Stimulated activated naive CD8-positive, alpha-beta T cell treated with anti-CD3 and anti-CD28 coated beads, Interleukin-15, amount 100 ng/mL, for 72 hours (primary cell): Measurements from ENCODE around the gene FAM20B.
"Not testable (repeated sequence)": the region's sequence is repeated elsewhere in the genome, so short reads cannot be mapped to it uniquely, and the experiment has no call there.

Source experiments
- ATAC-seq: fragments of 150-1000 bp; cut with Tn5 transposase; 2 replicates; pipeline ENCODE4 v1.10.0; 2021; ENCODE audit warnings: mild to moderate bottlenecking, moderate library complexity
- DNase-seq, 2 donors: peaks; one replicate each; pipeline ENCODE4 v3.0.0; 2021 to 2022
- H3K27ac Mint-ChIP-seq, 2 donors: one replicate each; pipeline ENCODE4 v1.8.0; 2022; ENCODE audit warnings: mild to moderate bottlenecking in 2 of 2, mixed read lengths in 2 of 2, moderate library complexity in 2 of 2
- H3K27me3 Mint-ChIP-seq: one replicate; pipeline ENCODE4 v1.8.0; 2022; ENCODE audit warnings: mixed read lengths
- H3K4me1 Mint-ChIP-seq: one replicate; pipeline ENCODE4 v1.8.0; 2022; ENCODE audit warnings: mild to moderate bottlenecking, mixed read lengths
- H3K4me3 Mint-ChIP-seq, 2 donors: one replicate each; pipeline ENCODE4 v1.8.0; 2022; ENCODE audit warnings: mild to moderate bottlenecking in 2 of 2, mixed read lengths in 2 of 2, moderate library complexity in 1 of 2
- H3K9me3 Mint-ChIP-seq, 2 donors: one replicate each; pipeline ENCODE4 v1.8.0; 2022; ENCODE audit warnings: mixed read lengths in 2 of 2

FAM20B gene, protein sequence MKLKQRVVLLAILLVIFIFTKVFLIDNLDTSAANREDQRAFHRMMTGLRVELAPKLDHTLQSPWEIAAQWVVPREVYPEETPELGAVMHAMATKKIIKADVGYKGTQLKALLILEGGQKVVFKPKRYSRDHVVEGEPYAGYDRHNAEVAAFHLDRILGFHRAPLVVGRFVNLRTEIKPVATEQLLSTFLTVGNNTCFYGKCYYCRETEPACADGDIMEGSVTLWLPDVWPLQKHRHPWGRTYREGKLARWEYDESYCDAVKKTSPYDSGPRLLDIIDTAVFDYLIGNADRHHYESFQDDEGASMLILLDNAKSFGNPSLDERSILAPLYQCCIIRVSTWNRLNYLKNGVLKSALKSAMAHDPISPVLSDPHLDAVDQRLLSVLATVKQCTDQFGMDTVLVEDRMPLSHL

DNA sequence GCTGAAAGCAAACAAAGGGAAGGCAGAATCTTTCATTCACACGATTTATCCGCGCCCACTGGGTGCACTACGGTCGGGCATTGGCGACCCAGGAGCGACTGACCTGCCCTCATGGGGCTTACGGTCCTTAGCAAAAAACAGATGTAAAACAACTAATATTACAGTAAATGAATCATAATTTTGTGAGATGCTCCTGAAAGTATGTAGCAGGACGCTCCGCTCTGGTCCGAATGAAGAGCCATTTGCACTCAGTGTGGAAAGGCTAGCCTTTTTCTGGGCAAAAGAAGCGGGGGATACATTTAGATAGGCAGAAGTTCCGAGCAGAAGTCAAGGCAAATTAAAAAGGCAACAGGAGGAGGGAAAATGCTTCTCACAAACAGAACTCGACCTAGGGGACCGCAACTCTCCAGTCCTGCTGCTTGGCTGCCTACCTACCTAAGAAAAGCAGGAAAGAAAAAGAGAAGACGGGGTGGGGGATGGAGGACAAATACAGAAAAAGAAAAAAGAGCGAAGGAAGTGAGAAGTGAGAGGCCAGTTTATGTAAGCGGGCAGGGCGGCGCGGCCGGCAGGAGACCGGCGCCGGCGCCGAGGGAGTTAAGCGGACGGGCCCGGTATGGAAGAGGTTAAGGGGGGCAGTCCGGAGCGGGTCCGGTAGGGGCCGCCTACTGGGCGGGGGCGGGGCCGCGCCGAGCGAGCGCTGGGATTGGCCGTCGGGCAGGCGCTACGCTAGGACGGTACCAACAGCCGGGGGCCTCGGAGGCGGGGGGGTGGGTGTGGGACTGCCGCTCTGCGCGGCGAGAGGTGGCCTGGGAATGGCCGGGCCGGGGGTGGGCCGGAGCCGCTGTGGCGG, at the start of gene FAM20B:
FAM20B (plus strand) TSS at position 770 of the 850 bp plus-strand sequence. CDS start 17,954 bp downstream, outside the sequence.
- H3K27me3 Mint-ChIP-seq = no peaks in the 10 kb centered on the region
- H3K4me1 Mint-ChIP-seq = peaks cover 37% of the 10 kb centered on the region
- DNase-seq (peak; percentile 89 to 90), ATAC-seq (peak; percentile 88)
- peak within 1 kb of the TSS; percentile 87 to 94 for H3K4me3 Mint-ChIP-seq
- H3K27ac Mint-ChIP-seq = peak within 1 kb of the TSS; percentile 62 to 93
- H3K9me3 Mint-ChIP-seq = no peaks in the 10 kb centered on the region

DNA sequence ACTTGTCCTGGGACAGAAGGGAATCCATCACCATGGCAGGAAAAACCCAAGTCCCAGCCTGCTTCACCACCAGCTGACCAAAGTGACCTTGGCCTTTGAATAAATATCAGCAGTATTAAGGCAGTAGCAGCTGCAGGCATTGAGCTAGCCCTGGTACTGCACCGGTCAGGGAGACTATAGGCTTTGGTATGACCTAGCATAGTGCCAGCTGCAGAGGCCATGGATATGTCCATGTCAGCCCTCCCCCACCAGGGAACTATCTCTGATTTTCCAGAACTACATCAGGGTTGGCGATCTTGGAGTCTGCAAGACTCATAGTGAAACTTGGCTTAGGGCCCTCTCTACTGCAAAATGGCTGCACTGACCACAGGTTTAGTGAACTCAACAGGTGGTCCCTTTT, 49.2 kb upstream of the FAM20B start:
- ATAC-seq (no peak), DNase-seq (no peak)
- Mint-ChIP-seq H3K27ac (no peak overlapping the region), H3K4me3 (no peak overlapping the region), H3K27me3 (peaks cover 9% of the 10 kb centered on the region), H3K9me3 (peaks cover 10 to 23% of the 10 kb centered on the region in 2 donors), H3K4me1 (peaks cover 16% of the 10 kb centered on the region)

DNA sequence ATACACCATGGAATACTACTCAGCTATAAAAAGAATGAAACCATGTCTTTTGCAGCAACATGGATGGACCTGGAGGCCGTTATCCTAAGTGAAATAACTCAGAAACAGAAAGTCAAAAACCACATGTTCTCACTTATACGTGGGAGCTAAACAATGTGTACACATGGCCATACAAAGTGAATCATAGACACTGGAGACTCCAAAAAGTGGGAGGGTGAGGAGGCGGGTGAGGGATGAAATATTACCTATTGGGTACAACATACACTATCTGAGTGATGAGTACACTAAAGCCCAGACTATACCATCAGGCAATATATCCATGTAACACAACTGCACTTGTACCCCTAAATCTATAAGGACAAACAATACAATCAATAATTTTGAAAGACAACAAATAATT, 39.5 kb upstream of the FAM20B start:
- H3K27me3 Mint-ChIP-seq = no peaks in the 10 kb centered on the region
- H3K27ac Mint-ChIP-seq = no peak overlapping the region
- DNase-seq (no peak), ATAC-seq (no peak)
- H3K9me3 Mint-ChIP-seq = peaks cover 5 to 13% of the 10 kb centered on the region in 2 donors
- no peaks in the 10 kb centered on the region for H3K4me1 Mint-ChIP-seq
- no peak overlapping the region for H3K4me3 Mint-ChIP-seq

DNA sequence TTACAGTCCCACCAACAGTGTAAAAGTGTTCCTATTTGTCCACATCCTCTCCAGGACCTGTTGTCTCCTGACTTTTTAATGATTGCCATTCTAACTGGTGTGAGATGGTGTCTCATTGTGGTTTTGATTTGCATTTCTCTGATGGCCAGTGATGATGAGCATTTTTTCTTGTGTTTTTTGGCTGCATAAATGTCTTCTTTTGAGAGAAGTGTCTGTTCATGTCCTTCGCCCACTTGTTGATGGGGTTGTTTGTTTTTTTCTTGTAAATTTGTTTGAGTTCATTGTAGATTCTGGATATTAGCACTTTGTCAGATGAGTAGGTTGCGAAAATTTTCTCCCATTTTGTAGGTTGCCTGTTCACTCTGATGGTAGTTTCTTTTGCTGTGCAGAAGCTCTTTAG, 37.5 kb upstream of the FAM20B start:
- H3K4me3 Mint-ChIP-seq, H3K27ac Mint-ChIP-seq, H3K27me3 Mint-ChIP-seq, H3K4me1 Mint-ChIP-seq, ATAC-seq, DNase-seq: not testable (repeated sequence)
- peaks cover 5 to 12% of the 10 kb centered on the region in 2 donors for H3K9me3 Mint-ChIP-seq

DNA sequence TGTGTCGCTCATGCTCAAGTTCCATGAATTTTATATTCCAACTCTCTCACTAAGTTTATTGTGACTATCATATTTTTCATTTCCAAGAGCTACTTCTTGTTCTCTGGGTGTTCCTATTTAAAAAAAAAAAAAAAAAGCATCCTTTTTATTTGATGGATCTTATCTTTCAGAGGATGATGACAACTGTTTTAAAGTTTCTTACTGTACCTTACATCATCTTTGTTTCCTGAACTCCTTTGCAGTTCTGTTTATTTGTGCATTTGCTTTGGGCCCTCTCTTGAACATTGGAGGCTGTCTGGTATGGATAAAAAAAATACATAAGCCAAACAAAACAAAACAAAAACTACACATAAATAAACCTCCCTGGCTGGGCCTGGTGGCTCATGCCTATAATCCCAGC, 32.1 kb upstream of the FAM20B start:
- no peak for ATAC-seq
- Mint-ChIP-seq H3K4me1 (no peaks in the 10 kb centered on the region), H3K4me3 (no peak overlapping the region), H3K27me3 (no peaks in the 10 kb centered on the region), H3K27ac (no peak overlapping the region), H3K9me3 (no peaks in the 10 kb centered on the region)
- DNase-seq = no peak

DNA sequence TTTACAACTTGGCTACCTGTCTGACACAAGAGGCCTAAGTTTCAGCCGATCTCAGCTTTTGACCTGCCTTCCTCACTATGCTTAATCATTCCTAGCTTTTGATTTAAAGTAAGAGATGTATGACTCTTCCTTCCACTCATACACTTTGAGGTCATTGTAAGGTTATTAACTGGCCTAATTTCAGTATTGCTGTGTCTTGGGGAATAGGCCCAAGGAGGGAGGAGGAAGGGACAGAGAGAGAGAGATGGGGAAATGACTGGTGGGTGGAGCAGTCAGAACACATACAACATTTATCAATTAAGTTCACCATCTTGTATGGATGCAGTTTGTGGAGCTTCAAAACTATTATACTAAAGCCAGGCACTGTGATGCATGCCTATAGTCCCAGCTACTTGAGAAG, 28.3 kb upstream of the FAM20B start:
- ATAC-seq = no peak

DNA sequence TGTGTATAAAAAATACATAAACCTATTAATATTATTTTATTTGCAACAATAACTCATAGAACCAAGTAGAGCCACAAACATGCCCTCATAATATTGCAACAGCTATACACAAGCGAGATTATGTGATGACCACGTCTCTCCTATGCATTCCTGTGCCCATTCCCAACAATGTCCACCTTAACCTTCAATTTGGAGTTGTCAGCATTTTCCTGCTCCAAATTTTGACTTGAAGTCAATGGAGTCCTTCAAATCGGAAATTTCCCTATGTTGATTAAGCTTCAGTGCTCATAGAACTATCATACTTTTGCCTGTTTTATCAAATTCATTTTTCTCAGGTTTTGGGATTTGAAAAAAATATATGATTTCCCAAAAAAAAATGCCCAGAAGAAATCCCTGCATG, 27.4 kb upstream of the FAM20B start:
- ATAC-seq = no peak
- no peak for DNase-seq
- H3K9me3 Mint-ChIP-seq = no peaks in the 10 kb centered on the region
- H3K4me1 Mint-ChIP-seq = peaks cover 8% of the 10 kb centered on the region
- no peaks in the 10 kb centered on the region for H3K27me3 Mint-ChIP-seq
- H3K27ac Mint-ChIP-seq = no peak overlapping the region
- no peak overlapping the region for H3K4me3 Mint-ChIP-seq

More for the DNA sequence above, 28.3 kb upstream of the FAM20B start:
- no peaks in the 10 kb centered on the region for H3K4me1 Mint-ChIP-seq
- H3K27ac Mint-ChIP-seq = no peak overlapping the region
- no peaks in the 10 kb centered on the region for H3K9me3 Mint-ChIP-seq
- no peak for DNase-seq
- no peak overlapping the region for H3K4me3 Mint-ChIP-seq
- H3K27me3 Mint-ChIP-seq = no peaks in the 10 kb centered on the region

DNA sequence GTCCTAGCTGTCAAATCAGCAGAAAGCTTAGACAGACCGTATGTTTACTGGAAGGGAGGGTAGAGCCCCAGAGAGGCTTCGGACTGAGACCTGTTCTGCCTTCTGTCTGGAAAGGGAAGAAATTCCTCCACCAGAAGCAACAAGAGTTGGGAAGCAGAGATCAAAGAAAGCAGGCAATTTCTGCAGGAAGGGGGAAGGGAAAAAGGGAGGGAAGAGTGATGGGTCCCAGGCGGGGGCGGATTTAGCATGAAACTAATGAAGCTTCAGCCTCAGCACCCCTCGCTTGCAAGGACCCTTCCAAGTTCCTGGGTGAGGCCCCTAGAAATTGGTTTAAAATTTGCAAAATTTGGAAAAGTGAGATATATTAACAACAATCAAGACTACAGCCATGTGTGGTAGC, 26.6 kb upstream of the FAM20B start:
- H3K4me1 Mint-ChIP-seq = peaks cover 13% of the 10 kb centered on the region
- ATAC-seq = no peak
- no peak overlapping the region for H3K27ac Mint-ChIP-seq

DNA sequence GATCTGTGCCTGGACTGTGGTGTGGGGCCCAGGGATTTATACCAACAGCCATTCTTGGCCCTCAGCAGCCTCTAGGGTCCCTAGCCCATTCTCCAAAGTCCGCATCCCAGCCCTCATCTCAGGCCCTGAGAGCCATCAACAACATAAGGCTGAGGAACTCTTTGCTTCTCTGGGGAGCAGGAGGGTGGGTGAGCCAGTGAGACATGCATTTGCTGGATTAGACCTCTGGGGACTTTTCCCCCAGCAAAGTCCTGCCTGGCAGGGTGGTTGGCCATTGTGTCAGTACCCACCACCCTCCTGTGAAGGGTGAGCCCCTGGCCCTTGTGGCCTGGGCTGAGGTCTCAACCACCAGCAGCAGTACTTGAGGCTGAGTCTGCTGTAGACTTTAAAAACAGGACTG, 24.2 kb upstream of the FAM20B start:
- ATAC-seq = no peak

More for the DNA sequence above, 26.6 kb upstream of the FAM20B start:
- no peak for DNase-seq
- Mint-ChIP-seq H3K4me3 (no peak overlapping the region), H3K27me3 (no peaks in the 10 kb centered on the region), H3K9me3 (no peaks in the 10 kb centered on the region)

DNA sequence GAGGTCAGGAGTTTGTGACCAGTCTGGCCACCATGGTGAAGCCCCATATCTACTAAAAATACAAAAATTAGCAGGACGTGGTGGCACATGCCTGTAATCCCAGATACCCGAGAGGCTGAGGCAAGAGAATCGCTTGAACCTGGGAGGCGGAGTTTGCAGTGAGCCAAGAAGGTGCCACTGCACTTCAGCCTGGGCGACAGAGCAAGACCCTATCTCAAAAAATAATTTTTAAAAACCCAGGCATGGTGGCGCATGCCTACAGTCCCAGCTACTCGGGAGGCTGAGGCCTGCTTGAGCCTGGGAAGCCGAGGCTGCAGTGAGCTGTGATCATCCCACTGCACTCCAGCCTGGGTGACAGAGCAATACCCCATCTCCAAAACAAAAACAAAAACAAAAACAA, 23.6 kb upstream of the FAM20B start:
- H3K4me3 Mint-ChIP-seq, H3K27ac Mint-ChIP-seq, ATAC-seq, H3K9me3 Mint-ChIP-seq, DNase-seq, H3K27me3 Mint-ChIP-seq: not testable (repeated sequence)
- peaks cover 17% of the 10 kb centered on the region for H3K4me1 Mint-ChIP-seq

More for the DNA sequence above, 24.2 kb upstream of the FAM20B start:
- Mint-ChIP-seq H3K27ac (no peak overlapping the region), H3K4me3 (no peak overlapping the region), H3K9me3 (no peaks in the 10 kb centered on the region), H3K27me3 (no peaks in the 10 kb centered on the region), H3K4me1 (peaks cover 17% of the 10 kb centered on the region)
- DNase-seq = no peak

DNA sequence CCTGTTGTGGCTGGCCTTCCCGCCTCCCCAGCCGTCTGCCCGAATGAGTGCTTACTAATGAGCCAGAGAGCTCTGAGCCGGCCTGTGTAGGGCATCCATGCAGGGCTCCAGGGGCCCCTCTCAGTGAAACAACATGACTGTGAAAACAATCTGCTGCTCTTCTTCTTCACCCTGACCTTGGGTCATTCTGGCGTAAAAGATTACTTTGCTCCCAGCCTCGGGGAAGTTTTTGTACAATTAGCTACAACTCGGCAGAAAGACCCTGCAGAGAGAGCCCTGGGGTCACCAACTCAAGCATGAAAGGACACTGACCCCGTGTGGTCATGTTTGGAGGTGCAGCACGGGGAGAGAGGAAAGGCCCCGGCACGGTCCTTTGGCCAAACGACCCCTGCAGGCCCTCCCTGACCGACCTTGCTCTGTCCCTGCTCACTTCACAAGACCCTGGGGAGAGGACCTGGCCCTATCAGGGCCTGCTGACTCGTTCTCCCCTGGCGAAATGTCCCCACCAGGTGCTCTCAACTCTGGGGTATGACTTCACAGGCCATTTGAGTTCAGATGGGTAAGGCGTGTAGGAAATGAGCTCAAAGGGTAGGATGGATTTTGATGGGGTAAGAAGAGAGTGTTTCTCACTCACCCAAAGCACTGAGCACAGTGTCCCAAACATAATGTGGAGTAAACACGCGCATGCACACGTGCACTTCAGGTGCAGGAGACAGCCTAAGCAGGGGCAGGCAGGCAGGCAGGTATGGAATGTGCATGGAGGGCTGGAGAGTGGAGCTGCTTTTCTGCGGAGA, 22.9 kb upstream of the FAM20B start:
- Mint-ChIP-seq H3K9me3 (no peaks in the 10 kb centered on the region), H3K4me1 (peaks cover 17% of the 10 kb centered on the region), H3K4me3 (peak overlapping the region; percentile 36 to 69), H3K27ac (peak overlapping the region; percentile 80 to 84), H3K27me3 (no peaks in the 10 kb centered on the region)
- ATAC-seq (peak; percentile 77), DNase-seq (peak; percentile 70 to 74)

DNA sequence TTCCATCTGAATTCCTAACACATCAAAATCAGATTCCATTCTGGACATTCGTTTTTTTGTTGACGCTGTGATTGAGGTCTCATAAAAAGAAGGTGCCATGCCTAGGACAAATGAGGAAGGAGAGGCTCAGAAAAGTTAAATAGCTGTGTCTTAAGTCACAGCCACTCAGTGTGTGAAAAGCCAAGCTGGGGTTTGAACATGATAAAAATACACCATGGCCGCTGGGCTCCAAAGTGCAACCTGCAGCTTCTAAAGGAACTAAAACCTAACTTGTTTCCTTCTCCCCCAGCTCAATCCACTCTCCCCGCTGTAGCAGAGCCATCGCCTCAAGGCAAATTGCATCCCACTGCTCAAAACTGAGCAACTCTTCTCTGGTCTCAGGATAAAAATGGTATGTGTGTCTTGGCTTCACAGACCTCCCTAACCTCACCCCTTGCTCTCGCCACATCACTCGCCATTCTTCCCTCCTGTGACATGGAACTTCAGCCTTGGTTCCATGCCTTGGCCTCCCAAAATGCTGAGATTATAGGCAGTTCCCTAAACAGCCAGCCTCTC, 22.1 kb upstream of the FAM20B start:
- Mint-ChIP-seq H3K27ac (no peak overlapping the region), H3K9me3 (no peaks in the 10 kb centered on the region), H3K27me3 (no peaks in the 10 kb centered on the region), H3K4me3 (no peak overlapping the region), H3K4me1 (peaks cover 17% of the 10 kb centered on the region)
- DNase-seq (no peak), ATAC-seq (no peak)

DNA sequence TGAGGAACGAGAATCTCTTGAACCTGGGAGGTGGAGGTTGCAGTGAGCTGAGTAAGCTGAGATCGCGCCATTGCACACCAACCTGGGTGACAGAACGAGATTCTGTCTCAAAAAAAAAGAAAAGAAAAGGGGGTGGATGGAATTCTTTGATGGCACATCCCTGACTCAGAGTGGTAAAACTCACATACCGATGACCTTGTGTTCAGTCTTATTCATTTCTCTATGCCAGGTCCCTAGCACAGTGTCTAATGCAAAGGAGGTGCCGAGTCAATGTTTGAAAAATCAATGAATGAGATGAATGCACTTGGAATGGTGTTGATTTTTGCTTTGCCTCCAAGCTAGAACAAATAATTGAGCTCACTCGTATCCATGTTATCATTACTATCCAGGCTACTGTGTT, 18.5 kb upstream of the FAM20B start:
- ATAC-seq = no peak
- peaks cover 17% of the 10 kb centered on the region for H3K4me1 Mint-ChIP-seq
- no peak for DNase-seq
- H3K4me3 Mint-ChIP-seq = no peak overlapping the region
- H3K9me3 Mint-ChIP-seq = no peaks in the 10 kb centered on the region
- no peak overlapping the region for H3K27ac Mint-ChIP-seq
- no peaks in the 10 kb centered on the region for H3K27me3 Mint-ChIP-seq

DNA sequence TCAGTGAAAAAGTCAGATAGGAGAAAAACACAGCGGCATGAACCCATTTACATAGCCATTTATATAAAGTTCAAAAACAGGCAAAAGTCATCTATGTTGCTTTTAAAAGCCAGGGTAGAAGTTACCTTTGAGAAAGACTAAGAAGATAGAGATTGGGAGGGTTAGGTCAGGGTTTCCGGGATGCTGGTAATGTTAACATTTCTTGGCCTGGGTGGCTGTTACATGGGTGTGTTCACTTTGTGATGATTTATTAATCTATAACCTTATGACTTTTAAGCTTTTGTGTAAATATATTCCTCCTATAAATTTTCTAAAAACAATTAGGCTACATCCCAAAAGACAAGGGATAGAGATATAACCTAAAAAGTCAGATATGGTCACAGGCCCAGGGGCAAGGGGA, 15.0 kb upstream of the FAM20B start:
- Mint-ChIP-seq H3K9me3 (no peaks in the 10 kb centered on the region), H3K4me1 (no peaks in the 10 kb centered on the region), H3K4me3 (no peak overlapping the region), H3K27me3 (no peaks in the 10 kb centered on the region), H3K27ac (no peak overlapping the region)
- ATAC-seq (no peak), DNase-seq (no peak)

DNA sequence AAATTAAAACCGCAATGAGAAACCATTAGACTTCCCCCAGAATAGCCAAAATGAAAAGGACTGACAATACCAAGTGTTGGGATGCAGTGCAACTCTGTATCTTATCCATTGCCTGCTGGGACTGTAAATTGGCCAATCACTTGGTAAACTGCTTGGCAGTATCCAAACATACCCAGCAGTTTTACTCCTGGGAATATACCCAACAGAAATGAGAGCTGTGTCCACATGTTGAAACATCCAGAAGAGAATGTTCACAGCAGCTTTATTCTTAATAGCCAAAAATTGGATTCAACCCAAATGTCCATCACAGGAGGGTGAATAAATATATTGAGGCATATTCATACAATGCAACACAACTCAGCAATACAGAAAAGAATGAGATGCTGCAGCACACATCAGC, 13.7 kb upstream of the FAM20B start:
- H3K9me3 Mint-ChIP-seq = no peaks in the 10 kb centered on the region
- no peak overlapping the region for H3K4me3 Mint-ChIP-seq
- ATAC-seq (no peak), DNase-seq (no peak)
- no peaks in the 10 kb centered on the region for H3K4me1 Mint-ChIP-seq
- H3K27me3 Mint-ChIP-seq = no peaks in the 10 kb centered on the region
- H3K27ac Mint-ChIP-seq = no peak overlapping the region
